Measurements from ENCODE around the gene ULK1. TPM values are rescaled to one million over a fixed set of nuclear protein-coding genes. Genes with fewer than 3 reads are reported as not detected.
"Not testable (repeated sequence)": the region's sequence is repeated elsewhere in the genome, so short reads cannot be mapped to it uniquely, and the experiment has no call there.

ULK1 gene
- total and polyA plus RNA-seq, 2 of the 13 experiments (the other 11 are each of a cell fraction or from before 2014, with no cell fraction given) = 2.8 to 10.1 TPM

DNA sequence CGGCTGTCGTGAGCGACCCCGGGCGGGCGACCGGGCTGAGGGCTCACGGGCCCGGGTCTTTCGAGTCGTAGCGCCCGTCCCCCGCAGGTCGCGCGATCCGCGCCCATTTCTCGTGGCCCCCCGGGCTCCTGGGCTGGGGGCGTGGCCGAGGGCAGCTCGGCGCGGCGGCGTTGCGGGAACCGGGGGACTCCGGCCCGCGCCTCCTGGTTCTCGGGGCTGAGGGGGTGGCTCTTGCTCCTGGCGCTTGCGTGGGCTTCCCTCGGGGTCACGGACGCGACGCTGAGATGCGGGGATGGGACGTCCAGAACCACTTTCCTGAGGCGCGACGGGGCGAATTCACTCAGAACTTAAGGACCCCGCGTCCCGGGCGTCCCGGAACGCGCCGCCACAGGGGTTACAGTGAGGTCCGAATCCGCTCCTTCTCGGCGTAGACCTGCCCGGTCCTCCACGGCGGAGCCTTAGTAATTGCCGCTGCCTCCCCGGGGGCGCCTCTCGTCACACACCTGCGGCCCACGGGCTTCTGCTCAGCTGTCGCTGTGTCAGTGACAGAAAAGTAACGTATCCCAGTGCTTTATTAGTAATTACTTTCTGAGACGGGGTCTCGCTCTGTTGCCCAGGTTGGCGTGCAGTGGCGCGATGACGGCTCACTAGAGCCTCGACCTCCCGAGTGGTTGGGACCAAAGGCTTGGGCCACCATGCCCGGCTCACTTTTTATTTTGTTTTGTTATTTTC lies 55.9 kb downstream of the ULK1 start (continued):
- TF ChIP-seq, protein P1, sequence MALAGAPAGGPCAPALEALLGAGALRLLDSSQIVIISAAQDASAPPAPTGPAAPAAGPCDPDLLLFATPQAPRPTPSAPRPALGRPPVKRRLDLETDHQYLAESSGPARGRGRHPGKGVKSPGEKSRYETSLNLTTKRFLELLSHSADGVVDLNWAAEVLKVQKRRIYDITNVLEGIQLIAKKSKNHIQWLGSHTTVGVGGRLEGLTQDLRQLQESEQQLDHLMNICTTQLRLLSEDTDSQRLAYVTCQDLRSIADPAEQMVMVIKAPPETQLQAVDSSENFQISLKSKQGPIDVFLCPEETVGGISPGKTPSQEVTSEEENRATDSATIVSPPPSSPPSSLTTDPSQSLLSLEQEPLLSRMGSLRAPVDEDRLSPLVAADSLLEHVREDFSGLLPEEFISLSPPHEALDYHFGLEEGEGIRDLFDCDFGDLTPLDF (CRISPR knock-in tag; IDR thresholded peaks at IDR 0.05) = 0 out of 2 replicates have a peak, but pooled peaks have one; percentile 34
- TF ChIP-seq SIN3B (IDR thresholded peaks at IDR 0.05; ENCODE audit: low read length) = no peak
- TF ChIP-seq RNF2 (conservative IDR thresholded peaks at IDR 0.05; ENCODE audit: low read depth) = no peak
- TF ChIP-seq ZNF672 (CRISPR knock-in tag; IDR thresholded peaks at IDR 0.05) = 0 out of 2 replicates have a peak, but pooled peaks have one; percentile 4
- TF ChIP-seq ZNF296 (CRISPR knock-in tag; conservative IDR thresholded peaks at IDR 0.05) = peak; percentile 56; the same call in 1 of the 2 replicates
- peak; percentile 76; the same call in 1 of the 2 replicates for TF ChIP-seq ZSCAN20 (CRISPR knock-in tag; IDR thresholded peaks at IDR 0.05; ENCODE audit: borderline replicate concordance)
- no peak for TF ChIP-seq HNRNPH1 (optimal IDR thresholded peaks at IDR 0.05; ENCODE audit: low read depth, low read length)
- TF ChIP-seq PREB (CRISPR knock-in tag; IDR thresholded peaks at IDR 0.05) = 0 out of 2 replicates have a peak, but pooled peaks have one; percentile 3
- TF ChIP-seq ATF7-NPFF (CRISPR knock-in tag; IDR thresholded peaks at IDR 0.05; ENCODE audit: low read depth) = no peak
- no peak for TF ChIP-seq ZNF160 (CRISPR knock-in tag; IDR thresholded peaks at IDR 0.05)
- TF ChIP-seq SP5 (CRISPR knock-in tag; IDR thresholded peaks at IDR 0.05; ENCODE audit: borderline replicate concordance, low read depth) = 0 out of 2 replicates have a peak, but pooled peaks have one; percentile 17
- TF ChIP-seq, protein P2, sequence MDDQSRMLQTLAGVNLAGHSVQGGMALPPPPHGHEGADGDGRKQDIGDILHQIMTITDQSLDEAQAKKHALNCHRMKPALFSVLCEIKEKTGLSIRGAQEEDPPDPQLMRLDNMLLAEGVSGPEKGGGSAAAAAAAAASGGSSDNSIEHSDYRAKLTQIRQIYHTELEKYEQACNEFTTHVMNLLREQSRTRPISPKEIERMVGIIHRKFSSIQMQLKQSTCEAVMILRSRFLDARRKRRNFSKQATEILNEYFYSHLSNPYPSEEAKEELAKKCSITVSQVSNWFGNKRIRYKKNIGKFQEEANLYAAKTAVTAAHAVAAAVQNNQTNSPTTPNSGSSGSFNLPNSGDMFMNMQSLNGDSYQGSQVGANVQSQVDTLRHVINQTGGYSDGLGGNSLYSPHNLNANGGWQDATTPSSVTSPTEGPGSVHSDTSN (CRISPR knock-in tag; IDR thresholded peaks at IDR 0.05; ENCODE audit: borderline replicate concordance) = 0 out of 2 replicates have a peak, but pooled peaks have one; percentile 1

GRCh38 chr12:131953810-131954209 lies 59.4 kb downstream of the ULK1 start:
- H3K4me2 ChIP-seq (ENCODE audit: low read depth, low read length); intact Hi-C loops (cut with micrococcal nuclease; ENCODE audit: unreplicated experiment); ATAC-seq; H2AFZ ChIP-seq (ENCODE audit: low read length); CTCF ChIA-PET (ENCODE audit: low intra/inter-chr PET ratio, low total read pairs); H3K27ac ChIP-seq (ENCODE audit: extremely low read length, insufficient read depth, low read length); DNase-seq (ENCODE audit: low spot score); H3K27me3 ChIP-seq (ENCODE audit: control insufficient read depth in 1 of 2, insufficient read depth in 2 of 2, low read length in 2 of 2); POLR2A ChIA-PET; H3K9ac ChIP-seq (ENCODE audit: insufficient read depth, low read depth, low read length); FAIRE-seq; H3K36me3 ChIP-seq (replicated peaks in 1 of 2; ENCODE audit: control insufficient read depth in 1 of 2, insufficient read depth in 2 of 2, low read length in 2 of 2); BruUV-seq (replicated peaks); H3K4me3 ChIP-seq (replicated peaks in 1 of 3; ENCODE audit: insufficient read depth in 1 of 3, low read depth in 2 of 3, low read length in 3 of 3); in situ Hi-C loops (cut with HindIII; ENCODE audit: extremely low pct_ligation_motif_present, low pct_unique_long_range_greater_than_20kb); H3K9me3 ChIP-seq (ENCODE audit: low read length): not testable (repeated sequence)
- Histone ChIP-seq H4K20me1 (ENCODE audit: insufficient read depth, low read length) (peaks cover 15% of the 10 kb centered on the region; the same call in 1 of the 2 replicates), H3K4me1 (ENCODE audit: insufficient read depth, low read length) (peaks cover 46% of the 10 kb centered on the region), H3K79me2 (ENCODE audit: insufficient read depth, low read length) (peaks cover 71% of the 10 kb centered on the region)
- WGBS (ENCODE audit: low lambda C conversion rate) = 92% methylated on average over 9 of the region's 9 CpGs

GRCh38 chr12:131954460-131954859 lies 60.0 kb downstream of the ULK1 start:
- H3K27me3 ChIP-seq (ENCODE audit: control insufficient read depth in 1 of 2, insufficient read depth in 2 of 2, low read length in 2 of 2); FAIRE-seq; H3K9ac ChIP-seq (ENCODE audit: insufficient read depth, low read depth, low read length); H3K27ac ChIP-seq (ENCODE audit: extremely low read length, insufficient read depth, low read length); CTCF ChIA-PET (ENCODE audit: low intra/inter-chr PET ratio, low total read pairs); in situ Hi-C loops (cut with HindIII; ENCODE audit: extremely low pct_ligation_motif_present, low pct_unique_long_range_greater_than_20kb); intact Hi-C loops (cut with micrococcal nuclease; ENCODE audit: unreplicated experiment); H3K36me3 ChIP-seq (replicated peaks in 1 of 2; ENCODE audit: control insufficient read depth in 1 of 2, insufficient read depth in 2 of 2, low read length in 2 of 2); H3K4me3 ChIP-seq (replicated peaks in 1 of 3; ENCODE audit: insufficient read depth in 1 of 3, low read depth in 2 of 3, low read length in 3 of 3); ATAC-seq; H3K9me3 ChIP-seq (ENCODE audit: low read length); BruUV-seq (replicated peaks); DNase-seq (ENCODE audit: low spot score); POLR2A ChIA-PET; H2AFZ ChIP-seq (ENCODE audit: low read length); H3K4me2 ChIP-seq (ENCODE audit: low read depth, low read length): not testable (repeated sequence)
- peaks cover 47% of the 10 kb centered on the region for H3K4me1 ChIP-seq (ENCODE audit: insufficient read depth, low read length)
- H4K20me1 ChIP-seq (ENCODE audit: insufficient read depth, low read length) = peaks cover 15% of the 10 kb centered on the region; the same call in 1 of the 2 replicates
- 95% methylated on average over 13 of the region's 13 CpGs for WGBS (ENCODE audit: low lambda C conversion rate)
- H3K79me2 ChIP-seq (ENCODE audit: insufficient read depth, low read length) = peaks cover 77% of the 10 kb centered on the region

All from HepG2 (cell line).